ENCODE data around the gene KIAA1191. TPM values are rescaled to one million over a fixed set of nuclear protein-coding genes. Genes with fewer than 3 reads are reported as not detected.

Gene KIAA1191
- total RNA-seq, 1 experiment from 2014 or later: 78.2 TPM

GRCh38 chr5:176383961-176384360, 22.4 kb upstream of the KIAA1191 start:
- Histone ChIP-seq H3K36me3 (replicated peaks; ENCODE audit: control insufficient read depth, insufficient read depth, low read length) (peaks cover 16% of the 10 kb centered on the region), H3K4me3 (ENCODE audit: insufficient read depth, low read depth, low read length) (no peak overlapping the region), H3K27me3 (ENCODE audit: control insufficient read depth, insufficient read depth, low read length) (no peaks in the 10 kb centered on the region)
- DNase-seq: no peak

GRCh38 chr5:176383248-176383905, 21.8 kb upstream of the KIAA1191 start:
- Histone ChIP-seq H3K36me3 (replicated peaks; ENCODE audit: control insufficient read depth, insufficient read depth, low read length) (peaks cover 16% of the 10 kb centered on the region), H3K27me3 (ENCODE audit: control insufficient read depth, insufficient read depth, low read length) (no peaks in the 10 kb centered on the region), H3K4me3 (ENCODE audit: insufficient read depth, low read depth, low read length) (no peak overlapping the region)
- DNase-seq: no peak

GRCh38 chr5:176382721-176383120, 21.2 kb upstream of the KIAA1191 start:
- peaks cover 16% of the 10 kb centered on the region for H3K36me3 ChIP-seq (replicated peaks; ENCODE audit: control insufficient read depth, insufficient read depth, low read length)
- H3K27me3 ChIP-seq (ENCODE audit: control insufficient read depth, insufficient read depth, low read length): no peaks in the 10 kb centered on the region
- DNase-seq: no peak
- H3K4me3 ChIP-seq (ENCODE audit: insufficient read depth, low read depth, low read length): no peak overlapping the region

GRCh38 chr5:176381979-176382378, 20.4 kb upstream of the KIAA1191 start:
- DNase-seq: no peak

GRCh38 chr5:176381423-176381822, 19.9 kb upstream of the KIAA1191 start:
- DNase-seq: no peak
- peaks cover 16% of the 10 kb centered on the region for H3K36me3 ChIP-seq (replicated peaks; ENCODE audit: control insufficient read depth, insufficient read depth, low read length)
- H3K27me3 ChIP-seq (ENCODE audit: control insufficient read depth, insufficient read depth, low read length): no peaks in the 10 kb centered on the region
- no peak overlapping the region for H3K4me3 ChIP-seq (ENCODE audit: insufficient read depth, low read depth, low read length)

More at GRCh38 chr5:176381979-176382378, 20.4 kb upstream of the KIAA1191 start:
- H3K4me3 ChIP-seq (ENCODE audit: insufficient read depth, low read depth, low read length): no peak overlapping the region
- no peaks in the 10 kb centered on the region for H3K27me3 ChIP-seq (ENCODE audit: control insufficient read depth, insufficient read depth, low read length)
- H3K36me3 ChIP-seq (replicated peaks; ENCODE audit: control insufficient read depth, insufficient read depth, low read length): peaks cover 16% of the 10 kb centered on the region

- Histone ChIP-seq H3K36me3 (replicated peaks; ENCODE audit: control insufficient read depth, insufficient read depth, low read length) (peaks cover 8% of the 10 kb centered on the region), H3K4me3 (ENCODE audit: insufficient read depth, low read depth, low read length) (no peak overlapping the region), H3K27me3 (ENCODE audit: control insufficient read depth, insufficient read depth, low read length) (no peaks in the 10 kb centered on the region)
- no peak for DNase-seq
Observed at GRCh38 chr5:176379881-176380280, 18.3 kb upstream of the KIAA1191 start.

GRCh38 chr5:176373100-176373818, 11.7 kb upstream of the KIAA1191 start:
- no peak overlapping the region for H3K4me3 ChIP-seq (ENCODE audit: insufficient read depth, low read depth, low read length)
- H3K36me3 ChIP-seq (replicated peaks; ENCODE audit: control insufficient read depth, insufficient read depth, low read length): no peaks in the 10 kb centered on the region; the same call in 1 of the 2 replicates
- H3K27me3 ChIP-seq (ENCODE audit: control insufficient read depth, insufficient read depth, low read length): no peaks in the 10 kb centered on the region
- peak; percentile 7 for DNase-seq

GRCh38 chr5:176371621-176372539, 10.3 kb upstream of the KIAA1191 start:
- peak; percentile 8 for DNase-seq
- Histone ChIP-seq H3K4me3 (ENCODE audit: insufficient read depth, low read depth, low read length) (no peak overlapping the region), H3K36me3 (replicated peaks; ENCODE audit: control insufficient read depth, insufficient read depth, low read length) (no peaks in the 10 kb centered on the region; the same call in 1 of the 2 replicates), H3K27me3 (ENCODE audit: control insufficient read depth, insufficient read depth, low read length) (peaks cover 2% of the 10 kb centered on the region; the same call in 1 of the 2 replicates)

GRCh38 chr5:176369934-176370711, 8.6 kb upstream of the KIAA1191 start:
- peak; percentile 13 for DNase-seq
- peaks cover 18% of the 10 kb centered on the region for H3K27me3 ChIP-seq (ENCODE audit: control insufficient read depth, insufficient read depth, low read length)
- no peak overlapping the region for H3K4me3 ChIP-seq (ENCODE audit: insufficient read depth, low read depth, low read length)
- no peaks in the 10 kb centered on the region; the same call in 1 of the 2 replicates for H3K36me3 ChIP-seq (replicated peaks; ENCODE audit: control insufficient read depth, insufficient read depth, low read length)

- H3K4me3 ChIP-seq (ENCODE audit: insufficient read depth, low read depth, low read length): no peak overlapping the region
- no peaks in the 10 kb centered on the region; the same call in 1 of the 2 replicates for H3K36me3 ChIP-seq (replicated peaks; ENCODE audit: control insufficient read depth, insufficient read depth, low read length)
- no peak for DNase-seq
- peaks cover 28% of the 10 kb centered on the region for H3K27me3 ChIP-seq (ENCODE audit: control insufficient read depth, insufficient read depth, low read length)
Observed at GRCh38 chr5:176368726-176369125, 7.2 kb upstream of the KIAA1191 start.

GRCh38 chr5:176366232-176366894, 4.8 kb upstream of the KIAA1191 start:
- H3K36me3 ChIP-seq (replicated peaks; ENCODE audit: control insufficient read depth, insufficient read depth, low read length): no peaks in the 10 kb centered on the region; the same call in 1 of the 2 replicates
- peaks cover 46% of the 10 kb centered on the region for H3K27me3 ChIP-seq (ENCODE audit: control insufficient read depth, insufficient read depth, low read length)
- DNase-seq: no peak
- peak overlapping the region; percentile 76 for H3K4me3 ChIP-seq (ENCODE audit: insufficient read depth, low read depth, low read length)

- Histone ChIP-seq H3K4me3 (ENCODE audit: insufficient read depth, low read depth, low read length) (peak within 1 kb of the TSS; percentile 76), H3K27me3 (ENCODE audit: control insufficient read depth, insufficient read depth, low read length) (peaks cover 46% of the 10 kb centered on the region), H3K36me3 (replicated peaks; ENCODE audit: control insufficient read depth, insufficient read depth, low read length) (no peaks in the 10 kb centered on the region; the same call in 1 of the 2 replicates)
- DNase-seq: peak; percentile 98
Observed at GRCh38 chr5:176365351-176366231, 4.0 kb upstream of the KIAA1191 start, which contains the start of gene ARL10. Gene ARL10 (plus strand): TSS chr5:176365487. CDS start chr5:176365564, 77 bp downstream.

Measured in H7 (cell line).